Testis (tissue), 3 donors: ENCODE data around the gene ADH7. TPM values are rescaled to one million over a fixed set of nuclear protein-coding genes. Genes with fewer than 3 reads are reported as not detected.
"Not testable (repeated sequence)": the region's sequence is repeated elsewhere in the genome, so short reads cannot be mapped to it uniquely, and the experiment has no call there.

Source experiments
- DNase-seq: peaks from one replicate; pipeline ENCODE4 v3.0.0-alpha.2; 2019
- H3K27ac ChIP-seq, 2 donors: fragments of 200-600 bp; sonication (generic); one replicate each; pipeline ENCODE4 v1.5.1; 2019
- H3K27me3 ChIP-seq: fragments of 200-600 bp; sonication (generic); one replicate; pipeline ENCODE4 v1.5.1; 2019
- H3K36me3 ChIP-seq: fragments of 200-600 bp; sonication (generic); one replicate; pipeline ENCODE4 v1.5.1; 2017; ENCODE audit warnings: low read depth; ENCODE audit errors: missing control alignments
- H3K4me1 ChIP-seq: fragments of 200-600 bp; sonication (generic); one replicate; pipeline ENCODE4 v1.5.1; 2019
- H3K4me3 ChIP-seq, 2 donors: fragments of 200-600 bp; sonication (generic); one replicate each; pipeline ENCODE4 v1.5.1; 2017 to 2019
- H3K9me3 ChIP-seq: fragments of 200-600 bp; sonication (generic); one replicate; pipeline ENCODE4 v1.5.1; 2017
- CTCF ChIP-seq, 3 experiments: fragments of 450-650 bp in 2 of 3; fragments of 200-600 bp in 1 of 3; sonication (generic) in 1 of 3; IDR thresholded peaks; one replicate each; pipeline ENCODE4 v1.5.1; 2016 to 2019; ENCODE audit warnings: antibody characterized with exemption in 3 of 3, mild to moderate bottlenecking in 2 of 3, moderate library complexity in 1 of 3
- POLR2A ChIP-seq: fragments of 450-650 bp; IDR thresholded peaks from one replicate; pipeline ENCODE4 v1.6.1; 2017; ENCODE audit warnings: antibody characterized with exemption, mild to moderate bottlenecking, moderate library complexity
- WGBS, 2 donors: methylation state at CpG; one replicate each; pipeline ENCODE4 v1.1.5; 2018; 5-methylcytosine and 5-hydroxymethylcytosine counted together
- intact Hi-C: fragments of 100-400 bp; cut with DNase I; formaldehyde crosslinking; loops from one replicate; pipeline ENCODE4 v1.15.1; 2023; ENCODE audit warnings: low total_unique reads
- polyA plus RNA-seq: library from polyadenylated mRNA; stranded (reverse); fragments of 350-450 nt; fragmentation: Illumina TruSeq; extraction: RNeasy Lipid Tissue Mini Kit (QIAGEN cat#74804); gene quantifications from one replicate; pipeline ENCODE4 v1.2.3, GENCODE V29; 2014; ENCODE audit warnings: low read depth, low replicate concordance; ENCODE audit not compliant: insufficient read depth
- total RNA-seq, 2 donors: library from RNA; depleted of rRNA; stranded (reverse); fragments of >200 nt; gene quantifications; one replicate each; pipeline ENCODE4 v1.2.3, GENCODE V29; 2016

ADH7 gene
- total and polyA plus RNA-seq, 3 donors from 2014 or later = not detected

- no peak overlapping the region for H3K4me3 ChIP-seq
- WGBS, 2 donors = 21 to 32% methylated on average over 1 of the region's 1 CpG
- H3K4me1 ChIP-seq = peaks cover 26% of the 10 kb centered on the region
- no peaks in the 10 kb centered on the region for H3K36me3 ChIP-seq
- no peak for DNase-seq
- no peaks in the 10 kb centered on the region for H3K9me3 ChIP-seq
- peak overlapping the region in 1 of 2 donors; percentile 89 for H3K27ac ChIP-seq
- TF ChIP-seq POLR2A (no peak), CTCF (IDR thresholded peaks at IDR 0.05) (no peak)
- no peaks in the 10 kb centered on the region for H3K27me3 ChIP-seq
- intact Hi-C loops = loop anchor here (10.0 kb wide), 1 partner anchor 57 kb away; the partner anchor contains the start of gene ADH1B
These were observed 53.5 kb downstream of the ADH7 start for GRCh38 chr4:99381588-99382175.

- no peak for DNase-seq
- Histone ChIP-seq H3K27ac (no peak overlapping the region), H3K27me3 (no peaks in the 10 kb centered on the region), H3K4me3 (no peak overlapping the region), H3K4me1 (peaks cover 26% of the 10 kb centered on the region), H3K36me3 (no peaks in the 10 kb centered on the region), H3K9me3 (no peaks in the 10 kb centered on the region)
- intact Hi-C loops = no loop called here
- TF ChIP-seq POLR2A (no peak), CTCF (IDR thresholded peaks at IDR 0.05) (no peak)
These were observed 55.6 kb downstream of the ADH7 start for GRCh38 chr4:99379571-99379970.

- DNase-seq = no peak
- WGBS, 2 donors = 69 to 78% methylated on average over 3 of the region's 3 CpGs
These were observed 56.3 kb downstream of the ADH7 start for GRCh38 chr4:99378876-99379275.

GRCh38 chr4:99377341-99377740, 57.8 kb downstream of the ADH7 start:
- intact Hi-C loops, H3K27me3 ChIP-seq, H3K36me3 ChIP-seq, H3K4me3 ChIP-seq, H3K27ac ChIP-seq, DNase-seq, H3K9me3 ChIP-seq: not testable (repeated sequence)
- H3K4me1 ChIP-seq = peaks cover 11% of the 10 kb centered on the region
- 74 to 82% methylated on average over 6 of the region's 6 CpGs for WGBS, 2 donors

More at GRCh38 chr4:99378876-99379275, 56.3 kb downstream of the ADH7 start:
- no peaks in the 10 kb centered on the region for H3K27me3 ChIP-seq
- intact Hi-C loops = no loop called here
- TF ChIP-seq POLR2A (no peak), CTCF (IDR thresholded peaks at IDR 0.05) (no peak)
- no peaks in the 10 kb centered on the region for H3K36me3 ChIP-seq
- no peaks in the 10 kb centered on the region for H3K9me3 ChIP-seq
- no peak overlapping the region for H3K27ac ChIP-seq
- H3K4me1 ChIP-seq = peaks cover 25% of the 10 kb centered on the region
- H3K4me3 ChIP-seq = no peak overlapping the region

- H3K4me3 ChIP-seq, H3K27me3 ChIP-seq, H3K27ac ChIP-seq, DNase-seq, intact Hi-C loops, H3K4me1 ChIP-seq, H3K9me3 ChIP-seq, H3K36me3 ChIP-seq: not testable (repeated sequence)
- 95 to 98% methylated on average over 2 of the region's 2 CpGs for WGBS, 2 donors
These were observed 62.7 kb downstream of the ADH7 start for GRCh38 chr4:99372464-99372863.

GRCh38 chr4:99367817-99368216, 67.3 kb downstream of the ADH7 start:
- H3K27ac ChIP-seq, intact Hi-C loops, H3K4me1 ChIP-seq, H3K27me3 ChIP-seq, H3K9me3 ChIP-seq, DNase-seq, H3K4me3 ChIP-seq, H3K36me3 ChIP-seq: not testable (repeated sequence)
- 67 to 68% methylated on average over 2 of the region's 2 CpGs for WGBS, 2 donors
